HuH-7.5 (cell line): Measurements from ENCODE around the gene FER.
"Not testable (repeated sequence)": the region's sequence is repeated elsewhere in the genome, so short reads cannot be mapped to it uniquely, and the experiment has no call there.

Experiments used
- DNase-seq: peaks from one replicate; pipeline ENCODE4 v3.0.0; 2011; ENCODE audit warnings: low spot score

Gene FER

GRCh38 chr5:108881133-108881532, 133.4 kb downstream of the FER start:
- DNase-seq = no peak

GRCh38 chr5:108884736-108885135, 137.0 kb downstream of the FER start:
- DNase-seq = no peak

GRCh38 chr5:108898257-108898656, 150.6 kb downstream of the FER start:
- DNase-seq = no peak

GRCh38 chr5:108898707-108899106, 151.0 kb downstream of the FER start:
- DNase-seq = no peak

- DNase-seq = not testable (repeated sequence)
Measured at GRCh38 chr5:108899244-108899643, 151.5 kb downstream of the FER start.

- DNase-seq = no peak
Measured at GRCh38 chr5:108900668-108901067, 153.0 kb downstream of the FER start.

GRCh38 chr5:108905805-108906204, 158.1 kb downstream of the FER start:
- DNase-seq = no peak

- DNase-seq = no peak
Measured at GRCh38 chr5:108910627-108911026, 162.9 kb downstream of the FER start.

GRCh38 chr5:108911055-108911454, 163.4 kb downstream of the FER start:
- DNase-seq = no peak

GRCh38 chr5:108917596-108917995, 169.9 kb downstream of the FER start:
- DNase-seq = no peak

- DNase-seq = no peak
Measured at GRCh38 chr5:108919591-108920326, 172.1 kb downstream of the FER start.

GRCh38 chr5:108924457-108924961, 176.8 kb downstream of the FER start:
- DNase-seq = no peak

GRCh38 chr5:108925073-108925472, 177.4 kb downstream of the FER start:
- no peak for DNase-seq

GRCh38 chr5:108930107-108930506, 182.4 kb downstream of the FER start:
- DNase-seq = no peak

- DNase-seq = no peak
Measured at GRCh38 chr5:108935611-108936010, 187.9 kb downstream of the FER start.

GRCh38 chr5:108937221-108937620, 189.5 kb downstream of the FER start:
- no peak for DNase-seq

- no peak for DNase-seq
Measured at GRCh38 chr5:108940506-108940905, 192.8 kb downstream of the FER start.

- DNase-seq = no peak
Measured at GRCh38 chr5:108941746-108942145, 194.0 kb downstream of the FER start.

- DNase-seq = no peak
Measured at GRCh38 chr5:108942701-108943100, 195.0 kb downstream of the FER start.

- no peak for DNase-seq
Measured at GRCh38 chr5:108945094-108945493, 197.4 kb downstream of the FER start.

GRCh38 chr5:108946008-108946407, 198.3 kb downstream of the FER start:
- DNase-seq = no peak

GRCh38 chr5:108947164-108947563, 199.5 kb downstream of the FER start:
- DNase-seq = no peak

- DNase-seq = no peak
Measured at GRCh38 chr5:108950276-108950675, 202.6 kb downstream of the FER start.

- no peak for DNase-seq
Measured at GRCh38 chr5:108953940-108954339, 206.2 kb downstream of the FER start.
